Kidney (tissue), 14 donors: ENCODE measurements around the gene KIAA0825. TPM values are rescaled to one million over a fixed set of nuclear protein-coding genes. Genes with fewer than 3 reads are reported as not detected.

Experiments used
- DNase-seq, 5 donors: peaks; one replicate each; pipeline ENCODE4 v3.0.0-alpha.2; 2013 to 2020
- FAIRE-seq: peaks from 2 replicates; lab custom pipeline; 2012; peaks lifted over from hg19 to GRCh38; lab: Jason Lieb, UNC
- H3K27ac ChIP-seq, 2 donors: one replicate each; pipeline ENCODE4 v1.7.0; 2013; ENCODE audit warnings: low read depth in 2 of 2, low read length in 2 of 2, inconsistent platforms in 1 of 2
- H3K27me3 ChIP-seq: one replicate; pipeline ENCODE4 v1.7.1; 2013; ENCODE audit warnings: low read length, inconsistent platforms; ENCODE audit not compliant: control insufficient read depth, insufficient read depth
- H3K36me3 ChIP-seq, 3 donors: one replicate each; pipeline versions ENCODE4 v1.7.0 to v1.7.1; 2013; ENCODE audit warnings: low read length in 3 of 3, control low read depth in 1 of 3, inconsistent platforms in 1 of 3; ENCODE audit not compliant: insufficient read depth in 3 of 3, control insufficient read depth in 2 of 3
- H3K4me1 ChIP-seq, 3 donors: one replicate each; pipeline versions ENCODE4 v1.7.0 to v1.7.1; 2013; ENCODE audit warnings: low read length in 3 of 3, inconsistent platforms in 1 of 3, low read depth in 1 of 3; ENCODE audit not compliant: control insufficient read depth in 2 of 3, insufficient read depth in 2 of 3
- H3K4me3 ChIP-seq, 3 donors: one replicate each; pipeline versions ENCODE4 v1.7.0 to v1.8.1; 2013; ENCODE audit warnings: low read length in 3 of 3, control low read depth in 1 of 3, inconsistent platforms in 1 of 3
- H3K9ac ChIP-seq, 3 donors: one replicate each; pipeline versions ENCODE4 v1.7.0 to v1.7.1; 2013; ENCODE audit warnings: low read length in 3 of 3, control low read depth in 1 of 3, inconsistent platforms in 1 of 3
- H3K9me3 ChIP-seq, 3 donors: one replicate each; pipeline versions ENCODE4 v1.7.0 to v1.7.1; 2013; ENCODE audit warnings: low read length in 3 of 3, control low read depth in 1 of 3, inconsistent platforms in 1 of 3; ENCODE audit not compliant: control insufficient read depth in 2 of 3, insufficient read depth in 1 of 3
- CTCF ChIP-seq: IDR thresholded peaks from 3 replicates; pipeline ENCODE4 v1.5.1; 2012; ENCODE audit warnings: mild to moderate bottlenecking, moderate library complexity, borderline replicate concordance; ENCODE audit not compliant: insufficient read depth; ENCODE audit errors: extremely low read depth
- intact Hi-C: fragments of 100-400 bp; cut with DNase I; formaldehyde crosslinking; loops from one replicate; pipeline ENCODE4 v1.11.1; 2022
- polyA plus RNA-seq: library from polyadenylated mRNA; stranded (reverse); fragments of 350-450 nt; fragmentation: Illumina TruSeq; extraction: RNeasy Lipid Tissue Mini Kit (QIAGEN cat#74804); gene quantifications from one replicate; pipeline ENCODE4 v1.2.3, GENCODE V29; 2014; ENCODE audit warnings: low read depth, low replicate concordance; ENCODE audit not compliant: insufficient read depth
- total RNA-seq: library from RNA; stranded (reverse); fragmentation: NEBNext Ultra II Directional; extraction: Animal tissue kit (Norgen Biotek cat#: 25700); gene quantifications from one replicate; pipeline ENCODE4 v1.2.1, GENCODE V29; 2021
- donor health status: control.
- donor health status: control.
- donor health status: control.
- donor health status: control.
- donor health status: control.
- donor health status: DM: yes; HTN: yes; CAD: no.
- donor health status: Normal renal cell carcinoma (clear cell type).

The KIAA0825 gene
- total and polyA plus RNA-seq, 2 donors from 2014 or later = 0.80 to 5.4 TPM

DNA sequence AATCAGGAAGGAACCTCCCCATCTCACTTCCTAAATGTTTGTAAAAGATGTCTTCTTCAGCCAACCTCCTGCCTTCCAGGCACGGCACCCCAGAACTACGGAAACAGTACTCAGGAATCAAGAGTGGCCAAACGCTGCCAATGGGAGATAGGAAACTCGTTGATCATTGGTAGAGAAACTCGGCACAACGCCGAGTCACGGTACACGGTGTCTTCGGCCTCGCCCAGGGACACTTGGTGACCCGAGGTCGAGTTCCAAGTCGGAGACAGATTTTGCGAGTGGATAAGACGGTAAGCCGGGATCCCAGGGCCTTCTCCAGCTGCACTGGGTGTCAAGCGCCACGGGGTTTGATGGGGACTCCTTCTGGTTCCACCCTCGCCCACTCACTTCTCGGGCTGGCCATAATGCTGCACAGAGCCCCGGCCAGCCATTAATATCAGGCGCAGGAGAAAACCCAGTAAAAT lies 343 bp downstream of the KIAA0825 start:
- H3K4me3 ChIP-seq = peak overlapping the region; percentile 91 to 96 (median 96)
- peak overlapping the region; percentile 74 to 79 for H3K27ac ChIP-seq
- no peaks in the 10 kb centered on the region for H3K4me1 ChIP-seq
- no peaks in the 10 kb centered on the region for H3K27me3 ChIP-seq
- FAIRE-seq (no peak), DNase-seq (peak in 1 of 5 donors; percentile 72)
- intact Hi-C loops = no loop called here
- H3K9ac ChIP-seq = peak overlapping the region; percentile 74 to 81 (median 76)
- TF ChIP-seq CTCF = no peak
- H3K36me3 ChIP-seq = no peaks in the 10 kb centered on the region
- no peaks in the 10 kb centered on the region for H3K9me3 ChIP-seq

DNA sequence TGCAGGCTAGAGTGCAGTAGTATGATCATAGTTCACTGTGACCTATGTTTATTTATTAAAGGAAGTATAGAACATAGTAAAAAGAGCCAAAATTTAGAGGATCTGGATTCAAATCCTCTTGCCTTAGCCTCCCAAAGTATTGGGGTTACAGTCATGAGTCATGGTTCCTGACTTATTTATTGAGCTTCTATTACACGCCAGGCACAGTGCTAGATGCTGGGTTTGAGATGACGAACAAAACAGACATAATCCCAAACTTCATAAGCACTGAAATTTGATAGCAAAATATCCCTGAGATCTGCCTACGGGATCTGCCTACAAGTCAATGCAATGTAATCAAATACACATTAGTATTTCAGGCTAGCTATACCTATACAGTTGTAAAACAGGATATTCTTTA lies 2.5 kb downstream of the KIAA0825 start:
- intact Hi-C loops = no loop called here
- Histone ChIP-seq H3K36me3 (no peaks in the 10 kb centered on the region), H3K4me1 (no peaks in the 10 kb centered on the region), H3K27me3 (no peaks in the 10 kb centered on the region), H3K27ac (no peak overlapping the region), H3K4me3 (no peak overlapping the region), H3K9ac (no peak overlapping the region), H3K9me3 (no peaks in the 10 kb centered on the region)
- no peak for TF ChIP-seq CTCF
- no peak for DNase-seq
- no peak for FAIRE-seq

DNA sequence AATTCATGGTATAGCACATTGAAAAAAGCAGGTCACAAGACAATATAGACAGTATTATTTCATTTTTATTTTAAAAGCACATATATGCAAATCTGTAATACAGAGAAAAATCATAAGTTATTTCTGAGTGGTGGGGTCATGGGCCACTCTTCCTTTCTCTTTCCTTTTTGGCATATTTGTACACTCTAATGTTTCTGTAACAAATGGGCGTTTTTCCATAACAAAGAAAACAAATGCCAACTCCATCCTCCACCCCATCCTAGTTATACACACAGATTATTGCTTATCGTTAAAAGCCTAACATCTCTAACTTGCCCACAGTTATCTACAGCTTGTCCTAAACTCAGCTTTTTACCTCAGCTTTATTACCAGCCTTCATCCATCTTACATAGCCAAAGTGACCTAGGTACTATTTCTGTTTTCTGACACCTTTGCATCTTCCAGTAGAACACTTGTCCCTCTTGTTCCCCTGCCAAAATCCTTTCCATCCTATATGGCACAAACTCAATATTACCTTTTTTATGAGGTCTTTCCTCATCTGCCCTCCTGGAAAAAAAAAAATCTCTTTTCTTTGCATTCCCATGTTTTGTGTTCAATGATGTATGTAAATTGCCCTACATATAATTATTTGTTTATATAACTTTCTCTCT lies 4.1 kb downstream of the KIAA0825 start:
- intact Hi-C loops = no loop called here
- DNase-seq = no peak
- FAIRE-seq = no peak
- H3K27ac ChIP-seq = no peak overlapping the region
- H3K36me3 ChIP-seq = no peaks in the 10 kb centered on the region
- no peaks in the 10 kb centered on the region for H3K27me3 ChIP-seq
- no peak for TF ChIP-seq CTCF
- no peak overlapping the region for H3K4me3 ChIP-seq
- H3K9ac ChIP-seq = no peak overlapping the region
- H3K9me3 ChIP-seq = no peaks in the 10 kb centered on the region
- no peaks in the 10 kb centered on the region for H3K4me1 ChIP-seq
